OCI-M2 (cell line): Measurements from ENCODE around the gene STK24.
"Not testable (repeated sequence)": the region's sequence is repeated elsewhere in the genome, so short reads cannot be mapped to it uniquely, and the experiment has no call there.

Source experiments
- DNase-seq: peaks from one replicate; lab custom pipeline; 2025; ENCODE audit not compliant: unreplicated experiment; lab: John Stamatoyannopoulos, UW

The STK24 gene

DNA sequence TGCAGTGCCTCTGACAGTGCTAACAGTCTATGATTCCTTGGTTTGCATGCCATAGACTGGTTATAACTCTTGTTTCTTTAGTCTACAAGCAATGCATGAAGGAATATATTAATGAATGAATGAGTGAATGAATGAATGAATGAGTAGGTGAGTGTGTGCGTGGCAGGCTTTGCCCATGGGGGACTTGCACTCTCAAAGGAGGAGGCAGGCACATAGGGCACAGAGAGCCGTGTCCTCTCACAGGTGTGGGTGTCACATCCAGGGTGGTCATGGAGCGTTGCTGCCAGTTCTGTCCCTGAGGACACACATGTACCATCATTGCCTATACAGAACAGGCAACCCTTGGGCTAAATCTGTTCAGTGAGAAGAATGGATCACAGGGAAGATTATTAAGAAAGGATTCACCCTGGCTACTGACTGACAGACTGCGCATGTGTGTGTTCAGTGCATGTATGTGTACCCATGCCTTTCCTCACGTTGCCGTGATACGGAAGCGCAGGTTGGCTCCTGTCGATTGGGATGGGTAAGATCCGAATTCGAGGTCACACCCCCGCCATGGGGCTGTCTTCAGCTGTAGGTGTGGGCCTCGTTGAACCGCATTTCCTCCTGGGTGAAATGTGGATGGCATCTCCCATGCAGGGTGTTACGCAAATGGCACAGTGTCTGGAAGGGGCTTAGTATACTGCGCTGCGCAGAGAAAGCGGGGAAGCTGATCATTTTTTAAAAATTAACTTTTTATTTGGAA is 161.4 kb downstream of the STK24 start:
- DNase-seq, result no peak

- DNase-seq, result no peak
Measured at GRCh38 chr13:98413796-98414195, 163.1 kb downstream of the STK24 start.

- not testable (repeated sequence) for DNase-seq
Measured at GRCh38 chr13:98413278-98413677, 163.6 kb downstream of the STK24 start.

- no peak for DNase-seq
Measured at GRCh38 chr13:98411617-98412265, 165.2 kb downstream of the STK24 start.

DNA sequence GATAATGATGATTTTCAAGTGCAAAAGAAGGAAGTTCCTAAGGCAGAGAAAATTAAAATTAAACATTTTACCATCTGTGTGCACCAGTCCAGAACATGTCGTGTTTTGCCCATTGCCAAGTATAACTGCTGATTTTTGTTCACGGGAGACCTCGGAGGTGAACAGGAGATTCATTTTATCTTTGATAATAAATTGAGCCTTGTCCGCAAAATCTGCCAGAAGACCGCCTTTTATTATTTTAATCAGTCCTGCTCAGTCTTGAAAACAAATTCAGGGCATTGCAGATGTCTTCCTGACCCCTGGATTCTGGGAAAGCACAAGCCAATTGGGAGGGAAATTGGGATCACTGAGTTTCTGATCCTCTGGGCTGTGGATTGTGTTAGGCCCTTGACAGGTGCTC is 165.9 kb downstream of the STK24 start:
- no peak for DNase-seq

GRCh38 chr13:98410612-98411011 is 166.3 kb downstream of the STK24 start:
- no peak for DNase-seq

- no peak for DNase-seq
Measured at GRCh38 chr13:98409281-98409680, 167.6 kb downstream of the STK24 start.

- DNase-seq, result no peak
Measured at GRCh38 chr13:98407575-98407974, 169.3 kb downstream of the STK24 start.

- no peak for DNase-seq
Measured at GRCh38 chr13:98406971-98407370, 169.9 kb downstream of the STK24 start.

- DNase-seq, result no peak
Measured at GRCh38 chr13:98406427-98406826, 170.5 kb downstream of the STK24 start.

DNA sequence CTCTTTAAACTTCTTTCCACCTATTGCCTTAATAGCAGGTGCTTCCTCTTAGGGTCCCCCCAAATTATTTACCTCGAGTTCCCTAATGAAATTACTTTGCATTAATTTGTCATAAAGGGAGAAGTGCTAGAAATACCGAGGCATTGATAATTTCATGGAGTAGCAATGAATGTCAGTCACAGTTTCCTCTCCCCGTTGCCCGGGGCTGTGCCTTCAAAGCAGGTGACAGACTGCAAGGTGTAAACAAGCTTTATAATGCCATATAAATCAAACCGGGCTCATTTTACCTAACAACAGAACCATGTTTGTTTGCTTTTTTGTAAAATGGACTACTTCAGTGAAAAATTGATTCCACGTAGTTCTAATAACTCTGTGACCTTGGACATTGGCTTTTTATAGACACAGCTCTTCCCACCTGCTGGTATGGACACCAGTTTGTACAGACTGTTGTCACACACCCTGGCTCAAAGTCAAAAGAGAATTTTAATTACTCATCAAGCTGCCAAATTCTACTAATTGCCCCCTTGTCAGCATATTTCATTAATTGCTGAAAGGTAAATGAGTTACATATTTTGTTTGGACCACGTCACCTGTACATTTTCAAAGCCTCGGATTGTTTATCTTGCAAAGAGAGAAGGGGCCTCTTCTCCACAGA is 171.1 kb downstream of the STK24 start:
- no peak for DNase-seq

DNA sequence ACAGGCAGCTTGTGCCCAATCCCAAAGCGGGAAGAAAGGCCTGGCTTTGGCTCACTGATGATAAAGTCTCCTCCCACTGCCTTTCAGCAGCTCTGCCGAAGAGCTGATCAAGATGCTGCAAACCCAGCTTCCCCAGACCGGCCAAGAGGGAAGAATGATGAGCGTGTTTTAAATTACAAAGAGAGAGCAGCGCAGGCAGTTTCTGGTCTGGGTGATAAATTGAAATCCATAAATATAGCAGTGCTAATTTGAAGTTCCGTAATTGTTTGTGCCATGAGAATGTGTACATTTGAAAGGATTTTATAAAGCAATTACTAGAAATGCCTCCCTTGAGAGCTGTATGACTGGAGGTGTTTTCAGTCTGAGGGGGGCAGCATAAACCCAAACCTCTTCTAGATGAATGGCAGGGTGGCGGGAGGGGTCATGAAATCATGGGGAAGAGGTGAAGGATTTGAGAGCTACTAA is 171.8 kb downstream of the STK24 start:
- DNase-seq, result no peak

DNA sequence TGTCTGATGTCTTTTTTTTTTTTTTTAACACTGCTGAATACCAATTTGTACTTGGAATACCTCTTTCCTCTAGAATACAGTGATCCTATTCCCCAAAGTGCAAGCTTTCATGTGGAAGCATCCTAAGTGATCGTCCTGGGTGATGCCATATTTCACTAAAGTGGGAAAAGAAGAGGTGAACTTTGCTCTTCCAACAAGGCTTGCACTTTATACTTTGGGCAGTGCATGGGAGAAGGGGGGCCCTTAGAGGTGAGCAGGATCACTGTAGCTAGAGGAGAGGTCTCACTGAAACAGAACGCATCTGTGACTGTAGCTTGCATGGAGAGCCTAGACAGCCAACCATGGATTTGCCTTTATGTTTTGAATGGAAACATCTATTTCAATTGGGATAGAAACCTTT is 173.8 kb downstream of the STK24 start:
- no peak for DNase-seq

DNA sequence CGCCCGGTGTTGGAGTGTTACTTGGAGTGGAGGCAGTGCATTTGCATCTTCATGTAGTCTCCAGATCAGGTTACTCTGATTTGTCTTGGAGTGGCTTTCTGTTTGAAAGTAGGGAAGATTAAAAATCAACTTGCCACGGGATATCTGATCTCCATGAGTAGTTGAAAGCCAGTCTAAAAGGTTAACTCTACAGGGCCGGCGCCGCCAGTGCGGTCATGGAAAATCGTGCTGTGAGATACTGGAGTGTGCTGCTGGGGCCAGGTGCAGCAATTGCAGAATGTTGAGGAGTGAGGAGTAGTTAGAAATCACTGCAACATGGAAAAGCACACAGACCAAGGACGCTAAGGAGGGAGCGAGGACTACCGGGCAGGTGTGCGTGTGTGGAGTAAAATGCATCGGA is 175.0 kb downstream of the STK24 start:
- no peak for DNase-seq

- no peak for DNase-seq
Measured at GRCh38 chr13:98399756-98400155, 177.2 kb downstream of the STK24 start.

DNA sequence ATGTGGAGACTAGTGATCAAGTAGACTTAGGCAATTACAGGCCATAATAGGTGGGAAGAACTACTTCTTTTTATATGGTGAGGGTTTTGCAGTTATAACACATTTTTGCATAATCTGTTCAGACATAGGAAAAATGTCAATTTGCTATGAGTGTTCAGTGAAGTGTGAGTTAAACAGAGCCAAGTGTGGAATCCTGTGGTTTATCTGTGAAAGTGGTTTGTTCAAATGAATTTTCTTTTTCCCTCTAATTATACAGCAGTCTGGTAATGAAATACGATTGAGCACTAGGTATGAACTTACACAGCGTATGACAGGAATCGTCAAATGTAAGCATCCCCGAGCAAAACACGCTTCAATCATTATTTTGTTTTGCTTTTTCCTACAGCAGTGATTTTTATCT is 178.3 kb downstream of the STK24 start:
- no peak for DNase-seq

- no peak for DNase-seq
Measured at GRCh38 chr13:98397861-98398260, 179.0 kb downstream of the STK24 start.

GRCh38 chr13:98397221-98397620 is 179.7 kb downstream of the STK24 start:
- no peak for DNase-seq

GRCh38 chr13:98396071-98396710 is 180.7 kb downstream of the STK24 start:
- no peak for DNase-seq
